ENCODE results near the gene MAP3K5.

The MAP3K5 gene

GRCh38 chr6:136614350-136614749 lies 177.9 kb downstream of the MAP3K5 start:
- DNase-seq (ENCODE audit: insufficient read length, low spot score) (no peak), FAIRE-seq (no peak)
- TF ChIP-seq PAX5 (IDR thresholded peaks at IDR 0.05; ENCODE audit: insufficient read depth, low read length, severe bottlenecking) (no peak), POLR2AphosphoS5 (IDR thresholded peaks at IDR 0.05; ENCODE audit: low read depth, low read length) (no peak), POU2F2 (IDR thresholded peaks at IDR 0.05; ENCODE audit: low read depth, low read length) (no peak), SPI1 (IDR thresholded peaks at IDR 0.05; ENCODE audit: low read depth, low read length) (no peak), POLR2A (IDR thresholded peaks at IDR 0.05; ENCODE audit: low read depth, low read length) (no peak), TAF1 (IDR thresholded peaks at IDR 0.05; ENCODE audit: low read depth, low read length) (no peak)

- FAIRE-seq (no peak), DNase-seq (ENCODE audit: insufficient read length, low spot score) (no peak)
- TF ChIP-seq POLR2AphosphoS5 (IDR thresholded peaks at IDR 0.05; ENCODE audit: low read depth, low read length) = no peak
- TF ChIP-seq POU2F2 (IDR thresholded peaks at IDR 0.05; ENCODE audit: low read depth, low read length) = no peak
- TF ChIP-seq TAF1 (IDR thresholded peaks at IDR 0.05; ENCODE audit: low read depth, low read length) = no peak
- TF ChIP-seq POLR2A (IDR thresholded peaks at IDR 0.05; ENCODE audit: low read depth, low read length) = no peak
- TF ChIP-seq SPI1 (IDR thresholded peaks at IDR 0.05; ENCODE audit: low read depth, low read length) = no peak
- no peak for TF ChIP-seq PAX5 (IDR thresholded peaks at IDR 0.05; ENCODE audit: insufficient read depth, low read length, severe bottlenecking)
Measured at GRCh38 chr6:136613477-136613876, 178.8 kb downstream of the MAP3K5 start.

- FAIRE-seq (no peak), DNase-seq (ENCODE audit: insufficient read length, low spot score) (no peak)
- TF ChIP-seq POLR2AphosphoS5 (IDR thresholded peaks at IDR 0.05; ENCODE audit: low read depth, low read length) = no peak
Measured at GRCh38 chr6:136612666-136613389, 179.4 kb downstream of the MAP3K5 start.

DNA sequence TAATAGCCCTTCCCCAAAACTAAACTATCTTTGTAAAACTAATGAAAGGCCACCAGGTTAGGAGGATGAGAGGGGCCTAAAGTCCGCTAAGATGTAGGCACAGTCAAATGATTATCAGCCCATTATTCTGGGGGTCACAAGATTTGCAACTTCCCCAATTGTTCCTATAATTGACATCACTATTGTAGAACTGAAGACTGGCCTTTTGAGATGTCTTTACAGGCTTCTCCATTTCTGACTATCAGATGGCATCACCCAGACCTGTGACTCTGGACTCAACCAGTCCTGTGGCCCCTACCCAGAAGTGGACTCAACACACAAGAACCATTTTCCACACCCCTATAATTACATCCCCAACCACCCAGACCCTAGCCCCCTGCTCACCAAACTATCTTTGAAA lies 180.5 kb downstream of the MAP3K5 start:
- TF ChIP-seq POU2F2 (IDR thresholded peaks at IDR 0.05; ENCODE audit: low read depth, low read length) = no peak
- no peak for TF ChIP-seq POLR2AphosphoS5 (IDR thresholded peaks at IDR 0.05; ENCODE audit: low read depth, low read length)
- TF ChIP-seq TAF1 (IDR thresholded peaks at IDR 0.05; ENCODE audit: low read depth, low read length) = no peak
- TF ChIP-seq PAX5 (IDR thresholded peaks at IDR 0.05; ENCODE audit: insufficient read depth, low read length, severe bottlenecking) = no peak
- TF ChIP-seq SPI1 (IDR thresholded peaks at IDR 0.05; ENCODE audit: low read depth, low read length) = no peak
- no peak for TF ChIP-seq POLR2A (IDR thresholded peaks at IDR 0.05; ENCODE audit: low read depth, low read length)
- FAIRE-seq (no peak), DNase-seq (ENCODE audit: insufficient read length, low spot score) (no peak)

DNA sequence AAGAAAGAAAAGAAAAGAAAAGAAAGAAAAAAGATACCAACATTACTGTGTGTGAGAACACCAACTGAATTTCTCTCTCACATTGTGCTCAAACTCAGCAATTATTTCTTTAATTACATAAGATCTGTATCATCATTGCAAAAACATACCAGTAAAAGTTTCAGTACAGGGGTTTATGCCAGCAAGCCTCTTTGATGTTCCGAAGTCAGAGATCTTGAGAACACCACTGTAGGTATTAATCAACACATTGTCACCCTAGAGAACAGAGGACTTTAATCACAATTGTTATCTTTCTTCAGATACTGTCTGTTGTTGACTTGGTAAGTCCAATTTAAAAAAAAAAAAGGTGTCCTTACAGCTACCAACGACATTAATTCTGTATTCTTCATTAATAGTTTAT lies 181.1 kb downstream of the MAP3K5 start:
- DNase-seq (ENCODE audit: insufficient read length, low spot score) (no peak), FAIRE-seq (no peak)
- TF ChIP-seq POLR2A (IDR thresholded peaks at IDR 0.05; ENCODE audit: low read depth, low read length) (no peak), POU2F2 (IDR thresholded peaks at IDR 0.05; ENCODE audit: low read depth, low read length) (no peak), PAX5 (IDR thresholded peaks at IDR 0.05; ENCODE audit: insufficient read depth, low read length, severe bottlenecking) (no peak), SPI1 (IDR thresholded peaks at IDR 0.05; ENCODE audit: low read depth, low read length) (no peak), POLR2AphosphoS5 (IDR thresholded peaks at IDR 0.05; ENCODE audit: low read depth, low read length) (no peak), TAF1 (IDR thresholded peaks at IDR 0.05; ENCODE audit: low read depth, low read length) (no peak)

DNA sequence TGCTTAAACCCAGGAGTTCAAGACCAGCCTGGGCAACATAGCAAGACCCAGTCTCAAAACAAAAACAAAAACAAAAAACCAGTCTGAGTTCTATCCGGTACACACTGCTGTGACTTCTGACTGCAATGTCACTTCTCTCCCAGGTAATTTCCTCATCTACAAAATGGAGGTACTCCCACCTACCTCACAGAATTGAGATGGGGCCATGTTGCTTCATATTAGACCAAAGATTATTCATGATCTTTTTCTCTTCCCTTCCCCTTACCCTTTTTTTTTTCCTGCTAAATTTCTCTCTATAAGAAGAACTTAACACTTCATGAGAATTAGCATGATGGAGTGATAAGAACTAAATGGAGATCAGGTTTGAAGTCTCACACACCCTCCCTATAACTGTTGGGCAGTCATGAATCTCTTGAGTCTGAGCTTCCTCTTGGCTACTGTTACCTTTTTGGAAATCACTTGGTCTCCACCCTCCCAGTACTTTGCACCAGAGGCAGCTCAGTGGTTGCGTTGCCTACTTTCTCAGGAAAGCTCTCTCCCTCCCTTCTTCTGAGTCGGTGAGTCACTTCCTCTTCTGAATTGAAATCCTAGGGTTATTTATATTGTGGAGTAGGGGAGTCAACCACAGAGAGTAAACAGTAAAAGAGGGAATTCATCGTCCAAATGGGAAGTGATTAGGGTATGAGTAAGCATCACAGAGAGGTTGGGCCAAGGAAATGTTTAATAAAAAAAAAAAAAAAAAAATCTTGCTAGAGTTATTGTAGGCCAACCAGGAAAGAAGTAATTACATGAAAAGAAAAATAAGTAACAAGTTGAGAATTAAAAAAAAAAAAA lies 182.2 kb downstream of the MAP3K5 start:
- no peak for DNase-seq (ENCODE audit: insufficient read length, low spot score)
- FAIRE-seq = peak; percentile 9
- TF ChIP-seq SPI1 (IDR thresholded peaks at IDR 0.05; ENCODE audit: low read depth, low read length) (peak; percentile 55), POLR2AphosphoS5 (IDR thresholded peaks at IDR 0.05; ENCODE audit: low read depth, low read length) (no peak), POU2F2 (IDR thresholded peaks at IDR 0.05; ENCODE audit: low read depth, low read length) (no peak), PAX5 (IDR thresholded peaks at IDR 0.05; ENCODE audit: insufficient read depth, low read length, severe bottlenecking) (no peak)

- TF ChIP-seq POU2F2 (IDR thresholded peaks at IDR 0.05; ENCODE audit: low read depth, low read length) (no peak), POLR2AphosphoS5 (IDR thresholded peaks at IDR 0.05; ENCODE audit: low read depth, low read length) (no peak)
- DNase-seq (ENCODE audit: insufficient read length, low spot score) (no peak), FAIRE-seq (no peak)
Measured at GRCh38 chr6:136608991-136609390, 183.3 kb downstream of the MAP3K5 start.

DNA sequence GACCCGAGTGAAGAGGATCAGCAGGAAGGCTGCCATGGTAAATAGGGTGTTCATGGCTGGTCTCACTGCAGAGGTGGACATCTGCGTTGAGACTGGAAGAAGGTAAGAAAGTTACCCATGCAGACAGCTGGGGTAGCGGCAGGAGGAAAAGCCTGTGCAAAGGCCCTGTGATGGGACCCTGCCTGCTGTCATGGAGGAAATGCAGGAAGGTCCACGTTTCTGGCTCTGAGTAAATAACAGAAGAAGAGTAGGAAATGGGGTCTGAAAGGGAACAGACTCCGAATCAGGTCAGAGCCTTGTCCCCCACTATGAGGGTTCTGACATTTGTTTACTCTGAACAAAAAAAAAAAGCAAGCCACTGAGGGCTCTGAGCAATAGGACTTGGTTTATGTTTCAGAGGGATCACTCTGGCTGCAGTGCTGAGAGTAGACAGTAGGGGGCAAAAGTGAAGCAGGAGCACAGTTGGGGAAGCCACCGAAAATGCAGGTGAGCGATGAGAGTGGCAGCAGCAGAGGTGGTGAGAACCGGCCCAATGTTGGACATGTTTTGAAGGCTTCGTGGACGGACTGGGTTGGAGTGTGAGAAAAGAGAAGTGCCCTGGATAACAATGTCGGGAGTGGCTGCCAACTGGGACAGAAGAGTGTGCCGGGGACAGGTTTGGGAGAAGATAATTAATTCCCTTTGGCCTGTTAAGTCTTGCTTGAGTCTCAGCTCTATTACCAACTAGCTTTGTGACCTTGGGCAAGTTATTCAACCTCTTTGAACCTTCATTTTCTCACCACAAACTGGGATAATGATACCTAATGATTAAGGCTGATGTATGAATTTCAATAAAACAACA lies 184.1 kb downstream of the MAP3K5 start:
- TF ChIP-seq POLR2A (IDR thresholded peaks at IDR 0.05; ENCODE audit: low read depth, low read length) (no peak), SPI1 (IDR thresholded peaks at IDR 0.05; ENCODE audit: low read depth, low read length) (0 out of 2 replicates have a peak, but pooled peaks have one; percentile 0)
- FAIRE-seq = peak; percentile 87
- peak; percentile 31 for DNase-seq (ENCODE audit: insufficient read length, low spot score)

GRCh38 chr6:136607204-136607931 lies 184.9 kb downstream of the MAP3K5 start:
- FAIRE-seq (no peak), DNase-seq (ENCODE audit: insufficient read length, low spot score) (no peak)
- no peak for TF ChIP-seq POLR2A (IDR thresholded peaks at IDR 0.05; ENCODE audit: low read depth, low read length)
- TF ChIP-seq TAF1 (IDR thresholded peaks at IDR 0.05; ENCODE audit: low read depth, low read length) = no peak
- TF ChIP-seq POU2F2 (IDR thresholded peaks at IDR 0.05; ENCODE audit: low read depth, low read length) = no peak
- TF ChIP-seq SPI1 (IDR thresholded peaks at IDR 0.05; ENCODE audit: low read depth, low read length) = no peak
- no peak for TF ChIP-seq PAX5 (IDR thresholded peaks at IDR 0.05; ENCODE audit: insufficient read depth, low read length, severe bottlenecking)
- no peak for TF ChIP-seq POLR2AphosphoS5 (IDR thresholded peaks at IDR 0.05; ENCODE audit: low read depth, low read length)
